Fibroblast of lung (primary cell): Measurements from ENCODE around the gene SOX15. TPM values are rescaled to one million over a fixed set of nuclear protein-coding genes. Genes with fewer than 3 reads are reported as not detected.

ENCODE experiments used
- DNase-seq, 2 donors: peaks; one replicate each; pipeline versions ENCODE4 v3.0.0 to v3.0.0-alpha.2; 2010; ENCODE audit warnings: low read depth in 2 of 2
- H2AFZ ChIP-seq: 2 replicates; pipeline ENCODE4 v1.5.1; 2012; ENCODE audit warnings: low read length, control low read depth, inconsistent platforms
- H3K27ac ChIP-seq: 2 replicates; pipeline ENCODE4 v1.5.1; 2011; ENCODE audit warnings: low read length, control low read depth; ENCODE audit not compliant: insufficient read depth
- H3K27me3 ChIP-seq: 2 replicates; pipeline ENCODE4 v1.5.1; 2011; ENCODE audit warnings: mild to moderate bottlenecking, low read length; ENCODE audit not compliant: control insufficient read depth, insufficient read depth
- H3K36me3 ChIP-seq: 2 replicates; pipeline ENCODE4 v1.5.1; 2011; ENCODE audit warnings: low read length; ENCODE audit not compliant: control insufficient read depth, insufficient read depth
- H3K4me1 ChIP-seq: 2 replicates; pipeline ENCODE4 v1.5.1; 2011; ENCODE audit warnings: low read length; ENCODE audit not compliant: control insufficient read depth, insufficient read depth; ENCODE audit errors: extremely low read depth
- H3K4me2 ChIP-seq: 2 replicates; pipeline ENCODE4 v1.5.1; 2011; ENCODE audit warnings: low read length, control low read depth; ENCODE audit not compliant: insufficient read depth; ENCODE audit errors: extremely low read depth
- H3K4me3 ChIP-seq, 4 experiments: fragments of 200-600 bp in 1 of 4; sonication (generic) in 1 of 4; replicated peaks in 1 of 4; 2 replicates each; pipeline ENCODE4 v1.5.1; 2011 to 2016; ENCODE audit warnings: low read length in 4 of 4, low read depth in 3 of 4, mild to moderate bottlenecking in 3 of 4, control low read depth in 2 of 4, inconsistent platforms in 1 of 4, mixed read lengths in 1 of 4; ENCODE audit not compliant: insufficient read depth in 1 of 4; ENCODE audit errors: control extremely low read depth in 1 of 4
- H3K79me2 ChIP-seq: 2 replicates; pipeline ENCODE4 v1.5.1; 2012; ENCODE audit warnings: mild to moderate bottlenecking, low read length, inconsistent platforms; ENCODE audit not compliant: control insufficient read depth, insufficient read depth
- H3K9ac ChIP-seq: 2 replicates; pipeline ENCODE4 v1.5.1; 2011; ENCODE audit warnings: mild to moderate bottlenecking, low read length, control low read depth; ENCODE audit not compliant: insufficient read depth
- H3K9me3 ChIP-seq: 2 replicates; pipeline ENCODE4 v1.5.1; 2012; ENCODE audit warnings: low read depth, low read length; ENCODE audit not compliant: control insufficient read depth, insufficient read depth
- H4K20me1 ChIP-seq: 2 replicates; pipeline ENCODE4 v1.5.1; 2011; ENCODE audit warnings: low read length; ENCODE audit not compliant: control insufficient read depth, insufficient read depth; ENCODE audit errors: extremely low read depth
- EZH2 ChIP-seq: IDR thresholded peaks from 2 replicates; pipeline ENCODE4 v1.5.1; 2012; ENCODE audit warnings: low read length, control low read depth, mild to moderate bottlenecking; ENCODE audit errors: missing control alignments
- polyA plus RNA-seq, 2 donors: library from polyadenylated mRNA; depleted of rRNA in 1 of 2; stranded (reverse) in 1 of 2; unstranded in 1 of 2; fragments of >200 nt; gene quantifications; 2 replicates each; pipeline ENCODE4 v1.2.1, GENCODE V29; 2011 to 2012; ENCODE audit warnings: missing spikeins in 1 of 2
- total RNA-seq: library from RNA; depleted of rRNA; stranded (reverse); fragments of >200 nt; gene quantifications from 2 replicates; pipeline ENCODE4 v1.2.1, GENCODE V29; 2014
- TF ChIP-seq, protein P1 (sequence below), 2 donors: IDR thresholded peaks in 1 of 2; conservative IDR thresholded peaks in 1 of 2; 1 replicate in 1 of 2; 2 replicates in 1 of 2; pipeline ENCODE4 v1.5.1; 2011 to 2012; ENCODE audit warnings: low read length in 2 of 2, control low read depth in 1 of 2, inconsistent platforms in 1 of 2, low read depth in 1 of 2, mild to moderate bottlenecking in 1 of 2

SOX15 gene
- total and polyA plus RNA-seq, 2 donors (not counting 1 experiment from before 2014, with no cell fraction given) = 0.36 to 0.50 TPM

GRCh38 chr17:7583253-7584109, 6.4 kb downstream of the SOX15 start, which contains the start of gene MPDU1:
MPDU1 (plus strand) TSS chr17:7583852; CDS start chr17:7583863, 11 bp downstream.
- H3K27ac ChIP-seq = peak within 1 kb of the TSS; percentile 98
- peak within 1 kb of the TSS; percentile 81 for H3K4me2 ChIP-seq
- H3K27me3 ChIP-seq = no peaks in the 10 kb centered on the region
- peak within 1 kb of the TSS; percentile 97 for H2AFZ ChIP-seq
- DNase-seq = peak; percentile 97 to 98
- no peaks in the 10 kb centered on the region for H3K9me3 ChIP-seq
- H3K9ac ChIP-seq = peak within 1 kb of the TSS; percentile 98
- peak within 1 kb of the TSS; percentile 73 to 88 (median 80) for H3K4me3 ChIP-seq
- H3K36me3 ChIP-seq = peaks cover 15% of the 10 kb centered on the region
- H3K4me1 ChIP-seq = peaks cover 50% of the 10 kb centered on the region
- H4K20me1 ChIP-seq = no peaks in the 10 kb centered on the region
- peaks cover 45% of the 10 kb centered on the region for H3K79me2 ChIP-seq
- TF ChIP-seq, protein P1, sequence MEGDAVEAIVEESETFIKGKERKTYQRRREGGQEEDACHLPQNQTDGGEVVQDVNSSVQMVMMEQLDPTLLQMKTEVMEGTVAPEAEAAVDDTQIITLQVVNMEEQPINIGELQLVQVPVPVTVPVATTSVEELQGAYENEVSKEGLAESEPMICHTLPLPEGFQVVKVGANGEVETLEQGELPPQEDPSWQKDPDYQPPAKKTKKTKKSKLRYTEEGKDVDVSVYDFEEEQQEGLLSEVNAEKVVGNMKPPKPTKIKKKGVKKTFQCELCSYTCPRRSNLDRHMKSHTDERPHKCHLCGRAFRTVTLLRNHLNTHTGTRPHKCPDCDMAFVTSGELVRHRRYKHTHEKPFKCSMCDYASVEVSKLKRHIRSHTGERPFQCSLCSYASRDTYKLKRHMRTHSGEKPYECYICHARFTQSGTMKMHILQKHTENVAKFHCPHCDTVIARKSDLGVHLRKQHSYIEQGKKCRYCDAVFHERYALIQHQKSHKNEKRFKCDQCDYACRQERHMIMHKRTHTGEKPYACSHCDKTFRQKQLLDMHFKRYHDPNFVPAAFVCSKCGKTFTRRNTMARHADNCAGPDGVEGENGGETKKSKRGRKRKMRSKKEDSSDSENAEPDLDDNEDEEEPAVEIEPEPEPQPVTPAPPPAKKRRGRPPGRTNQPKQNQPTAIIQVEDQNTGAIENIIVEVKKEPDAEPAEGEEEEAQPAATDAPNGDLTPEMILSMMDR (conservative IDR thresholded peaks at IDR 0.05 in 1 of 2, IDR thresholded peaks at IDR 0.05 in 1 of 2; ENCODE audit: low read depth in 1 of 2, low read length in 2 of 2) = no peak
- no peak for TF ChIP-seq EZH2

- Histone ChIP-seq H3K4me2 (peak overlapping the region; percentile 5), H3K9ac (peak overlapping the region; percentile 58), H3K4me3 (peak overlapping the region in 1 of 4 experiments; percentile 78), H3K27me3 (no peaks in the 10 kb centered on the region), H3K27ac (peak overlapping the region; percentile 98), H3K79me2 (peaks cover 49% of the 10 kb centered on the region), H3K4me1 (peaks cover 46% of the 10 kb centered on the region), H2AFZ (no peak overlapping the region), H3K36me3 (peaks cover 21% of the 10 kb centered on the region), H3K9me3 (no peaks in the 10 kb centered on the region), H4K20me1 (no peaks in the 10 kb centered on the region)
- DNase-seq = no peak
- TF ChIP-seq, protein P1 (conservative IDR thresholded peaks at IDR 0.05 in 1 of 2, IDR thresholded peaks at IDR 0.05 in 1 of 2; ENCODE audit: low read depth in 1 of 2, low read length in 2 of 2) = no peak
- TF ChIP-seq EZH2 = no peak
Observed at GRCh38 chr17:7582396-7583252, 7.3 kb downstream of the SOX15 start.
